Endodermal cell (in vitro differentiated cells): ENCODE data around the gene HBS1L. TPM values are rescaled to one million over a fixed set of nuclear protein-coding genes. Genes with fewer than 3 reads are reported as not detected.

Source experiments
- DNase-seq: peaks from one replicate; pipeline ENCODE4 v3.0.0-alpha.2; 2017
- H3K27ac ChIP-seq: 2 replicates; pipeline ENCODE4 v1.5.1; 2013; ENCODE audit warnings: mild to moderate bottlenecking, low read depth, low read length, moderate library complexity
- H3K27me3 ChIP-seq: 2 replicates; pipeline ENCODE4 v1.6.1; 2013; ENCODE audit warnings: mild to moderate bottlenecking, low read length, moderate library complexity; ENCODE audit not compliant: insufficient read depth, control insufficient read depth, poor library complexity, severe bottlenecking
- H3K36me3 ChIP-seq: 2 replicates; pipeline ENCODE4 v1.7.0; 2013; ENCODE audit warnings: mild to moderate bottlenecking, low read length, moderate library complexity; ENCODE audit not compliant: control insufficient read depth, insufficient read depth
- H3K4me1 ChIP-seq: one replicate; pipeline ENCODE4 v1.7.0; 2013; ENCODE audit warnings: low read length; ENCODE audit not compliant: control insufficient read depth, insufficient read depth
- H3K4me3 ChIP-seq: 2 replicates; pipeline ENCODE4 v1.5.1; 2013; ENCODE audit warnings: mild to moderate bottlenecking, low read length, moderate library complexity
- H3K9ac ChIP-seq: 2 replicates; pipeline ENCODE4 v1.6.1; 2013; ENCODE audit warnings: mild to moderate bottlenecking, low read length, moderate library complexity; ENCODE audit not compliant: poor library complexity, severe bottlenecking; ENCODE audit errors: extremely low read depth
- H3K9me3 ChIP-seq: 2 replicates; pipeline ENCODE4 v1.6.1; 2013; ENCODE audit warnings: mild to moderate bottlenecking, low read length, moderate library complexity; ENCODE audit not compliant: control insufficient read depth
- H3K27ac Mint-ChIP-seq: 2 replicates; pipeline ENCODE4 v1.8.0; 2020; ENCODE audit warnings: mixed read lengths
- H3K27me3 Mint-ChIP-seq: 2 replicates; pipeline ENCODE4 v1.8.0; 2021; ENCODE audit warnings: mild to moderate bottlenecking, mixed read lengths; ENCODE audit not compliant: insufficient read depth
- H3K36me3 Mint-ChIP-seq: 2 replicates; pipeline ENCODE4 v1.8.0; 2020; ENCODE audit warnings: low read depth, mixed read lengths
- H3K4me1 Mint-ChIP-seq: 2 replicates; pipeline ENCODE4 v1.8.0; 2020; ENCODE audit warnings: mixed read lengths
- H3K4me3 Mint-ChIP-seq: 2 replicates; pipeline ENCODE4 v1.8.0; 2020; ENCODE audit warnings: mild to moderate bottlenecking, moderate library complexity, mixed read lengths
- H3K9me3 Mint-ChIP-seq: 2 replicates; pipeline ENCODE4 v1.8.0; 2020; ENCODE audit warnings: mild to moderate bottlenecking, mixed read lengths
- CTCF ChIP-seq: fragments of 200-600 bp; sonication (generic); conservative IDR thresholded peaks from 2 replicates; pipeline ENCODE4 v1.5.0; 2021; ENCODE audit warnings: antibody characterized with exemption, mild to moderate bottlenecking
- WGBS, 2 experiments: methylation state at CpG; one replicate each; pipeline versions ENCODE4 v1.1.5 to v1.1.7; 2013; ENCODE audit warnings: missing lambda C conversion rate in 2 of 2, mixed read lengths in 1 of 2; ENCODE audit not compliant: insufficient coverage in 1 of 2, insufficient read length in 1 of 2; 5-methylcytosine and 5-hydroxymethylcytosine counted together
- total RNA-seq, 2 donors: library from RNA; stranded (reverse); fragmentation: NEBNext Ultra II Directional in 1 of 2; extraction: Animal tissue kit (Norgen Biotek cat#: 25700) in 1 of 2; gene quantifications; 2 replicates in 1 of 2; 3 replicates in 1 of 2; pipeline ENCODE4 v1.2.1, GENCODE V29; 2021

Gene HBS1L
- total RNA-seq, 2 donors from 2014 or later, result 106 to 122 TPM

- WGBS, 2 experiments, result 95 to 100% methylated on average over 2 of the region's 2 CpGs
- no peak overlapping the region for H3K4me3 Mint-ChIP-seq
- no peak for DNase-seq
- Histone ChIP-seq H3K4me1 (no peaks in the 10 kb centered on the region), H3K9me3 (no peaks in the 10 kb centered on the region), H3K36me3 (peaks cover 39% of the 10 kb centered on the region), H3K27ac (no peak overlapping the region), H3K4me3 (no peak overlapping the region), H3K27me3 (no peaks in the 10 kb centered on the region), H3K9ac (no peak overlapping the region)
- no peaks in the 10 kb centered on the region for H3K27me3 Mint-ChIP-seq
- no peak for TF ChIP-seq CTCF
- no peak overlapping the region for H3K27ac Mint-ChIP-seq
- H3K4me1 Mint-ChIP-seq, result peaks cover 13% of the 10 kb centered on the region
- H3K36me3 Mint-ChIP-seq, result peaks cover 29% of the 10 kb centered on the region
- H3K9me3 Mint-ChIP-seq, result no peaks in the 10 kb centered on the region
Measured at GRCh38 chr6:135048915-135049314, 5.7 kb downstream of the HBS1L start.

GRCh38 chr6:135047336-135047735 lies 7.3 kb downstream of the HBS1L start:
- H3K9ac ChIP-seq, result no peak overlapping the region
- DNase-seq, result no peak
- H3K9me3 ChIP-seq, result no peaks in the 10 kb centered on the region
- H3K27me3 ChIP-seq, result no peaks in the 10 kb centered on the region
- no peaks in the 10 kb centered on the region for H3K4me1 ChIP-seq
- TF ChIP-seq CTCF, result no peak
- 93 to 97% methylated on average over 3 to 4 of the region's 4 CpGs for WGBS, 2 experiments
- Mint-ChIP-seq H3K27ac (no peak overlapping the region), H3K4me1 (peaks cover 2% of the 10 kb centered on the region), H3K4me3 (no peak overlapping the region), H3K27me3 (no peaks in the 10 kb centered on the region), H3K9me3 (no peaks in the 10 kb centered on the region), H3K36me3 (peaks cover 31% of the 10 kb centered on the region)
- no peak overlapping the region for H3K27ac ChIP-seq
- H3K4me3 ChIP-seq, result no peak overlapping the region
- H3K36me3 ChIP-seq, result peaks cover 39% of the 10 kb centered on the region

GRCh38 chr6:135046912-135047311 lies 7.7 kb downstream of the HBS1L start:
- no peak for DNase-seq
- Mint-ChIP-seq H3K4me3 (no peak overlapping the region), H3K9me3 (no peaks in the 10 kb centered on the region), H3K27ac (no peak overlapping the region), H3K36me3 (peaks cover 31% of the 10 kb centered on the region), H3K27me3 (no peaks in the 10 kb centered on the region), H3K4me1 (peaks cover 2% of the 10 kb centered on the region)
- Histone ChIP-seq H3K4me3 (no peak overlapping the region), H3K9ac (no peak overlapping the region), H3K4me1 (no peaks in the 10 kb centered on the region), H3K27me3 (no peaks in the 10 kb centered on the region), H3K27ac (no peak overlapping the region), H3K9me3 (no peaks in the 10 kb centered on the region), H3K36me3 (peaks cover 41% of the 10 kb centered on the region)
- WGBS, 2 experiments, result 90 to 100% methylated on average over 2 of the region's 2 CpGs
- TF ChIP-seq CTCF, result no peak
